Calu3 (cell line): Measurements from ENCODE around the gene PSMD1. TPM values are rescaled to one million over a fixed set of nuclear protein-coding genes. Genes with fewer than 3 reads are reported as not detected.
"Not testable (repeated sequence)": the region's sequence is repeated elsewhere in the genome, so short reads cannot be mapped to it uniquely, and the experiment has no call there.

Source experiments
- BruUV-seq: library from RNA; stranded (reverse); fragments of 400-500 nt; replicated peaks from 2 replicates; lab custom pipeline; 2021; lab: Mats Ljungman, UMichigan
- CTCF ChIA-PET: fragments of 300-600 bp; sonication (Branson Sonifier 250); formaldehyde crosslinking; loops from one replicate; lab custom pipeline; 2022; ENCODE audit warnings: antibody characterized with exemption; lab: Charles Lee
- DNase-seq: peaks from one replicate; pipeline ENCODE4 v3.0.0; 2022
- H3K27ac Mint-ChIP-seq: one replicate; pipeline ENCODE4 v1.8.0; 2022; ENCODE audit warnings: mixed read lengths; ENCODE audit not compliant: unreplicated experiment
- H3K27me3 Mint-ChIP-seq: one replicate; pipeline ENCODE4 v1.8.0; 2022; ENCODE audit warnings: mixed read lengths; ENCODE audit not compliant: unreplicated experiment
- H3K36me3 Mint-ChIP-seq: one replicate; pipeline ENCODE4 v1.8.0; 2022; ENCODE audit warnings: mild to moderate bottlenecking, moderate library complexity, mixed read lengths; ENCODE audit not compliant: insufficient read depth, unreplicated experiment
- H3K4me1 Mint-ChIP-seq: one replicate; pipeline ENCODE4 v1.8.0; 2022; ENCODE audit warnings: mild to moderate bottlenecking, low read depth, mixed read lengths; ENCODE audit not compliant: unreplicated experiment
- H3K4me3 Mint-ChIP-seq: one replicate; pipeline ENCODE4 v1.8.0; 2022; ENCODE audit warnings: mild to moderate bottlenecking, low read depth, moderate library complexity, mixed read lengths; ENCODE audit not compliant: unreplicated experiment
- H3K9me3 Mint-ChIP-seq: one replicate; pipeline ENCODE4 v1.8.0; 2022; ENCODE audit warnings: low read depth, mixed read lengths; ENCODE audit not compliant: unreplicated experiment
- intact Hi-C: fragments of 100-400 bp; cut with micrococcal nuclease; formaldehyde crosslinking; loops from one replicate; pipeline ENCODE4 v1.10.0; 2022; ENCODE audit not compliant: unreplicated experiment
- total RNA-seq: library from RNA; stranded (reverse); gene quantifications from 2 replicates; pipeline ENCODE4 v1.2.3, GENCODE V29; 2022
- TF ChIP-seq, protein P1 (sequence below): fragments of 200-600 bp; IDR thresholded peaks from one replicate; pipeline ENCODE4 v1.8.0; 2022; ENCODE audit warnings: antibody characterized with exemption; ENCODE audit not compliant: unreplicated experiment

Gene PSMD1
- total RNA-seq, 1 experiment from 2014 or later = 135 TPM

DNA sequence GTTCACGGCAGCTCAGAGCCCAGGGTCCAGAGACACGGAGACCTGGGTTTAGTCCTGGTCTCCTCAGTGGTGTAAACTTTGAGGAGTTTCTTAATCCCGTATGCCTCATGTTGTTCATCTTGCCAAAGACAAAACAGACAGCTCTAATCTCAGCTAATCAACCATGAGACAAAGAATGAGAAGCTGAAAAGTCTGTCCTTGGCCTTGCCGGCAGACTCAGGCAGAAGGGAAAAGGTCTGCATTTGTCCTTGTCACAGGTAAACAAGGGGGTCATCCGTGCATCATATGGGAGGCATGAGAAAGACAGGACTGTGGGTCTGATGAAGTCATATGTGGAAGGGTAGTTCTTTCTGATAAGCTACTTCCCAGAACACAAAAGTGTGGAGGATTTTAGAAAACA is 139.9 kb downstream of the PSMD1 start:
- Mint-ChIP-seq H3K4me3 (no peak overlapping the region), H3K4me1 (no peaks in the 10 kb centered on the region), H3K9me3 (peaks cover 3% of the 10 kb centered on the region), H3K27me3 (peaks cover 14% of the 10 kb centered on the region), H3K36me3 (peaks cover 19% of the 10 kb centered on the region), H3K27ac (no peak overlapping the region)
- DNase-seq = no peak
- BruUV-seq = no TSS peak
- intact Hi-C loops = no loop called here
- TF ChIP-seq, protein P1, sequence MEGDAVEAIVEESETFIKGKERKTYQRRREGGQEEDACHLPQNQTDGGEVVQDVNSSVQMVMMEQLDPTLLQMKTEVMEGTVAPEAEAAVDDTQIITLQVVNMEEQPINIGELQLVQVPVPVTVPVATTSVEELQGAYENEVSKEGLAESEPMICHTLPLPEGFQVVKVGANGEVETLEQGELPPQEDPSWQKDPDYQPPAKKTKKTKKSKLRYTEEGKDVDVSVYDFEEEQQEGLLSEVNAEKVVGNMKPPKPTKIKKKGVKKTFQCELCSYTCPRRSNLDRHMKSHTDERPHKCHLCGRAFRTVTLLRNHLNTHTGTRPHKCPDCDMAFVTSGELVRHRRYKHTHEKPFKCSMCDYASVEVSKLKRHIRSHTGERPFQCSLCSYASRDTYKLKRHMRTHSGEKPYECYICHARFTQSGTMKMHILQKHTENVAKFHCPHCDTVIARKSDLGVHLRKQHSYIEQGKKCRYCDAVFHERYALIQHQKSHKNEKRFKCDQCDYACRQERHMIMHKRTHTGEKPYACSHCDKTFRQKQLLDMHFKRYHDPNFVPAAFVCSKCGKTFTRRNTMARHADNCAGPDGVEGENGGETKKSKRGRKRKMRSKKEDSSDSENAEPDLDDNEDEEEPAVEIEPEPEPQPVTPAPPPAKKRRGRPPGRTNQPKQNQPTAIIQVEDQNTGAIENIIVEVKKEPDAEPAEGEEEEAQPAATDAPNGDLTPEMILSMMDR = no peak
- CTCF ChIA-PET = no interaction called here

DNA sequence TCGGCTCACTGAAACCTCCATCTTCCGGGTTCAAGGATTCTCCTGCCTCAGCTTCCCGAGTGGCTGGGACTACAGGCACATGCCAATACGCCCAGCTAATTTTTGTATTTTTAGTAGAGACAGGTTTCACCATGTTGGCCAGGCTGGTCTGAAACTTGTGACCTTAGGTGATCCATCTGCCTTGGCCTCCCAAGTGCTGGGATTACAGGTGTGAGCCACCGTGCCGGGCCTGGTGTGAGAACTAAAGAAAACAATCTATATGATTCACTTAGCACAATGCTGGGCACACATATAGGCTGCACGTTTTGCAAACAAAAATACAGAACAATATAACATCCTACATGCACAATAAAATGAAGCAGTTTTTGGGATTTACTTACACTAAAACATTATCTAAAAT is 140.5 kb downstream of the PSMD1 start:
- CTCF ChIA-PET, H3K9me3 Mint-ChIP-seq, H3K4me1 Mint-ChIP-seq, H3K27ac Mint-ChIP-seq, BruUV-seq, intact Hi-C loops, H3K4me3 Mint-ChIP-seq, H3K27me3 Mint-ChIP-seq, DNase-seq: not testable (repeated sequence)
- peaks cover 19% of the 10 kb centered on the region for H3K36me3 Mint-ChIP-seq

DNA sequence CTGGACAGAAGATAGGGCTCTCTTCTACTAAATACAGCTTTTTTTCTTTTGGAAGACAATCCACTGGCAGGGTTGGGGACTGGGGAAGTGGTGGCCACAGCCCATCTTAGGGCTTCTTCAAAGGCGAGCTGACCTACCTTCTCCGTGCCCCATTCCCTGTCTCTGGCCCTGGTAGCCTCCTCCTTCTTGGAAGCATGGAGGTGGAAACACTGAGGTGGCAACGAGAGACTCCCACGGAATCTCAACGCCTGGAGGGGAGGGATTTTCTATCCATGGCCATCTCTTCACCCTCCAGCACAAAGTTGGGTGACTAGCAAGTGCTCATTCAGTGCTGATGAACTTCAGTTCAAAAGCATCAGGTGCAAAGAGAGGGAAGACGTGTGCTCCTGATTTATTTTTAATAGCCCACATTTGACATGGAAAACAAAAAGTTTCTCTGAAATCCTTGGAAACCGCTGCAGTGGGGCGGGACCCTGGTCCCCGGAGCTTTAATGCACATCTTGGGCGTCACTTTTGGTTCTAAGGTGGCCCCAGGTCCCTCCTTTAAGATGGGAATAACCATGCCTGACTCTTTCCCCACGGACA is 141.1 kb downstream of the PSMD1 start:
- Mint-ChIP-seq H3K27me3 (peaks cover 2% of the 10 kb centered on the region), H3K9me3 (peaks cover 3% of the 10 kb centered on the region), H3K27ac (peak overlapping the region; percentile 93), H3K36me3 (peaks cover 19% of the 10 kb centered on the region), H3K4me3 (peak overlapping the region; percentile 90), H3K4me1 (no peaks in the 10 kb centered on the region)
- BruUV-seq = no TSS peak
- CTCF ChIA-PET = no interaction called here
- TF ChIP-seq, protein P1 = no peak
- DNase-seq = no peak
- intact Hi-C loops = no loop called here

DNA sequence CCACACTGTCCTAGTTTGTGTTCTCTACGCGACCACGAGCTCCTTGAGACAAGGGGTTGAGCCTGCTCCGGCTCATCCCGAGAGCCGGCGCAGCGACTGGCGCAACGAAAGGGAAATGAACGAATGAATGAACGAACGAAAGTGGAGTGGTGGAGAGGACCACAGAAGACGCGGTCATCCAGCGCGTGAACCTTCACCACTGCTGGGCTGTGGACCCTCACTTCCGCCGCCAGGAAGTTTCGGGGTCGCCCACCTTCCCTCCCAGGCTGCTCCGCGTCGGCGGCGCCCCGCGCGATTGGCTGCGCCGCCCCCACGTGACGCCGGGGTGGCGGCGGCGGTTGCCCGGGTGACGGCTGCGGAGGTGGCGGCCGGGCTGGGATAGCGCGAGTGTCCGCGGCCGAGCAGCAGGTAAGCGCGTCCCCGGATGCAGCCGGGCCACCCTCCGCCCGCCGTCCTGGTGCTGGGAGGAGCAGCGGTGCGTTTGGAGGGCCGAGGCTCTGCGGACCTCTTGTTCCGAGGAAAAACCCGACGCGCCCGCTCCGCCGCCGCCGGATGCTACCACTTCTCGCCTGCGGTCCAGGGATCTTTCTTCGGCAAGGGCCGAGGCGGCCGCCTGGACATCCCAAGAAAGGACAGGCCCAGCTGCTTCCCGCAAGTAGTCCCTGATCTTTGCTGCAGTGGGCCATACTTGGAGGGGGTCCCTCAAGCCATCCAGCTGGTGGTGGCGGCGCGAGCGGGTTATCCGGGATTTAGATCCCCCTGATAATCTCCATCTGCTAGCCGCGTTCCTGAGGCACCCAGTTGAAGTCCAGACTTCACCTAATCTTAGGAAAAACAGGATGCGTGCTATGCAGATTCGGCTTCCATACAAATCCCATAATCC is 141.9 kb downstream of the PSMD1 start, which contains the start of gene ARMC9:
Gene ARMC9, plus strand, starts transcription at position 341 of the 883 bp plus-strand sequence. CDS start 7,608 bp downstream, outside the sequence.
- Mint-ChIP-seq H3K4me1 (no peaks in the 10 kb centered on the region), H3K4me3 (peak within 1 kb of the TSS; percentile 90), H3K9me3 (peaks cover 5% of the 10 kb centered on the region), H3K27ac (peak within 1 kb of the TSS; percentile 93), H3K36me3 (peaks cover 23% of the 10 kb centered on the region), H3K27me3 (no peaks in the 10 kb centered on the region)
- CTCF ChIA-PET = no interaction called here
- DNase-seq = peak; percentile 85
- intact Hi-C loops = no loop called here
- TF ChIP-seq, protein P1 = no peak
- BruUV-seq = TSS peak; percentile 55
